K562 (cell line): ENCODE measurements around the gene PHF14. TPM values are rescaled to one million over a fixed set of nuclear protein-coding genes. Genes with fewer than 3 reads are reported as not detected.

ENCODE experiments used
- ATAC-seq: fragments of 200-7000 bp; cut with Tn5 transposase; 3 replicates; pipeline ENCODE4 v1.9.1; 2020; ENCODE audit warnings: moderate library complexity
- BruUV-seq: library from RNA; stranded (reverse); fragments of 400-500 nt; replicated peaks from 2 replicates; lab custom pipeline; 2021; lab: Mats Ljungman, UMichigan
- CTCF ChIA-PET: fragments of 300-600 bp; formaldehyde crosslinking; extraction: SDS; loops from one replicate; lab custom pipeline; 2021; ENCODE audit warnings: low intra/inter-chr PET ratio; lab: Yijun Ruan, JAX
- POLR2A ChIA-PET: fragments of 300-600, 350-650 bp; sonication (Branson Sonifier 250); formaldehyde crosslinking; extraction: SDS; loops from one replicate; lab custom pipeline; 2021; ENCODE audit warnings: antibody characterized with exemption, inconsistent platforms; lab: Yijun Ruan, JAX
- DNase-seq, 4 experiments: peaks; one replicate each; pipeline versions ENCODE4 v3.0.0 to v3.0.0-alpha.2; 2011 to 2018; ENCODE audit warnings: low spot score in 3 of 4, mixed read lengths in 3 of 4; ENCODE audit errors: extremely low read depth in 1 of 4
- FAIRE-seq: peaks from 2 replicates; lab custom pipeline; 2011; peaks lifted over from hg19 to GRCh38; lab: Jason Lieb, UNC
- H2AFZ ChIP-seq: 2 replicates; pipeline ENCODE4 v1.6.0; 2011; ENCODE audit warnings: low read depth, low read length, control low read depth, inconsistent platforms
- H3K27ac ChIP-seq: fragments of 200-600 bp; 3 replicates; pipeline ENCODE4 v1.8.0; 2011; ENCODE audit warnings: low read depth, mild to moderate bottlenecking, control low read depth, inconsistent platforms, low read length, moderate library complexity, mixed read lengths; ENCODE audit errors: extremely low read depth
- H3K27me3 ChIP-seq, 2 experiments: fragments of 300-600 bp in 1 of 2; 2 replicates in 1 of 2; 3 replicates in 1 of 2; pipeline versions ENCODE4 v1.6.0 to v1.8.0; 2011; ENCODE audit warnings: inconsistent platforms in 2 of 2, low read length in 2 of 2, mild to moderate bottlenecking in 1 of 2, mixed read lengths in 1 of 2, moderate library complexity in 1 of 2; ENCODE audit not compliant: control insufficient read depth in 2 of 2, insufficient read depth in 2 of 2
- H3K36me3 ChIP-seq: fragments of 300-600 bp; 3 replicates; pipeline ENCODE4 v1.8.0; 2011; ENCODE audit warnings: mild to moderate bottlenecking, low read length, inconsistent platforms; ENCODE audit not compliant: control insufficient read depth, insufficient read depth
- H3K4me1 ChIP-seq, 2 experiments: fragments of 200-600 bp in 1 of 2; replicated peaks in 1 of 2; 2 replicates in 1 of 2; 3 replicates in 1 of 2; pipeline versions ENCODE4 v1.5.1 to v1.8.0; 2011; ENCODE audit warnings: inconsistent platforms in 2 of 2, low read length in 2 of 2, mild to moderate bottlenecking in 1 of 2, mixed read lengths in 1 of 2, moderate library complexity in 1 of 2; ENCODE audit not compliant: control insufficient read depth in 2 of 2, insufficient read depth in 2 of 2
- H3K4me2 ChIP-seq: 2 replicates; pipeline ENCODE4 v1.6.1; 2011; ENCODE audit warnings: low read length, control low read depth, inconsistent platforms, mixed read lengths; ENCODE audit not compliant: insufficient read depth
- H3K4me3 ChIP-seq: fragments of 200-600 bp; sonication (generic), shearing (Covaris generic); 2 replicates; pipeline ENCODE4 v1.5.1; 2016; ENCODE audit warnings: control low read depth, inconsistent platforms
- H3K79me2 ChIP-seq: fragments of 200-600 bp; 3 replicates; pipeline ENCODE4 v1.8.0; 2011; ENCODE audit warnings: low read length, inconsistent platforms; ENCODE audit not compliant: control insufficient read depth, insufficient read depth
- H3K9ac ChIP-seq, 2 experiments: 2 replicates each; pipeline versions ENCODE4 v1.6.0 to v1.6.1; 2011; ENCODE audit warnings: low read depth in 2 of 2, low read length in 2 of 2, control low read depth in 1 of 2, inconsistent platforms in 1 of 2, mild to moderate bottlenecking in 1 of 2, mixed read lengths in 1 of 2; ENCODE audit not compliant: insufficient read depth in 1 of 2
- H3K9me1 ChIP-seq: one replicate; pipeline ENCODE4 v1.6.0; 2011; ENCODE audit warnings: inconsistent platforms, mild to moderate bottlenecking, low read length, moderate library complexity; ENCODE audit not compliant: control insufficient read depth, insufficient read depth
- H3K9me3 ChIP-seq: replicated peaks from 2 replicates; pipeline ENCODE4 v1.5.1; 2011; ENCODE audit warnings: low read depth, low read length, inconsistent platforms; ENCODE audit not compliant: control insufficient read depth, insufficient read depth
- H4K20me1 ChIP-seq: replicated peaks from 2 replicates; pipeline ENCODE4 v1.6.1; 2011; ENCODE audit warnings: low read length, inconsistent platforms, mixed read lengths; ENCODE audit not compliant: control insufficient read depth, insufficient read depth
- ATF1 ChIP-seq, 2 experiments: fragments of 450-650 bp in 1 of 2; IDR thresholded peaks; 2 replicates each; pipeline ENCODE4 v1.6.1; 2016; ENCODE audit warnings: missing compliant biosample characterization in 1 of 2, missing genetic modification characterization in 1 of 2
- CEBPG ChIP-seq, 3 experiments: fragments of 200-800 bp in 1 of 3; sonication (Bioruptor generic) in 1 of 3; sonication (generic) in 1 of 3; formaldehyde crosslinking in 1 of 3; IDR thresholded peaks in 2 of 3; conservative IDR thresholded peaks in 1 of 3; 2 replicates each; pipeline versions ENCODE4 v1.6.1 to v1.8.0; 2016 to 2022; ENCODE audit warnings: missing compliant biosample characterization in 2 of 3, missing genetic modification characterization in 2 of 3, mild to moderate bottlenecking in 1 of 3, missing genetic modification reagents in 1 of 3
- ELF2 ChIP-seq: fragments of 250-450 bp; sonication (Bioruptor Pico); IDR thresholded peaks from 2 replicates; pipeline ENCODE4 v1.5.0; 2021; ENCODE audit warnings: mild to moderate bottlenecking
- FOXK2 ChIP-seq, 2 experiments: fragments of 450-650 bp; IDR thresholded peaks in 1 of 2; conservative IDR thresholded peaks in 1 of 2; 2 replicates each; pipeline ENCODE4 v1.6.1; 2016; ENCODE audit warnings: low read depth in 2 of 2, mild to moderate bottlenecking in 1 of 2
- GATA2 ChIP-seq: sonication (generic); formaldehyde crosslinking; IDR thresholded peaks from 2 replicates; pipeline ENCODE4 v1.4.0; 2020; ENCODE audit warnings: mild to moderate bottlenecking, missing genetic modification reagents
- GTF2E2 ChIP-seq: fragments of 200-800 bp; sonication (Bioruptor generic); IDR thresholded peaks from 2 replicates; pipeline ENCODE4 v1.6.1; 2016; ENCODE audit warnings: missing genetic modification characterization, missing compliant biosample characterization
- HDAC3 ChIP-seq: fragments of 450-650 bp; IDR thresholded peaks from 2 replicates; pipeline ENCODE4 v1.6.1; 2018; ENCODE audit warnings: borderline replicate concordance, mild to moderate bottlenecking, moderate library complexity; ENCODE audit not compliant: partially characterized antibody
- HMG20A ChIP-seq: fragments of 450-650 bp; formaldehyde crosslinking; conservative IDR thresholded peaks from 2 replicates; pipeline ENCODE4 v1.4.0; 2020; ENCODE audit warnings: mild to moderate bottlenecking, mixed read lengths
- HOXB6 ChIP-seq: fragments of 250-450 bp; sonication (Bioruptor Pico); IDR thresholded peaks from 2 replicates; pipeline ENCODE4 v1.5.1; 2022; ENCODE audit warnings: mild to moderate bottlenecking, borderline replicate concordance
- IRF2 ChIP-seq: sonication (generic); formaldehyde crosslinking; IDR thresholded peaks from 2 replicates; pipeline ENCODE4 v1.8.1; 2022; ENCODE audit warnings: mild to moderate bottlenecking, missing genetic modification reagents
- MCM7 ChIP-seq, 2 experiments: fragments of 450-650 bp; IDR thresholded peaks; 2 replicates each; pipeline ENCODE4 v1.6.1; 2016 to 2018
- MED1 ChIP-seq: sonication (generic); formaldehyde crosslinking; IDR thresholded peaks from 2 replicates; pipeline ENCODE4 v1.8.1; 2023; ENCODE audit warnings: missing genetic modification reagents, borderline replicate concordance
- NCOA1 ChIP-seq: fragments of 450-650 bp; IDR thresholded peaks from 2 replicates; pipeline ENCODE4 v1.6.1; 2016; ENCODE audit warnings: low read depth
- SIN3A ChIP-seq, 2 experiments: fragments of 150-350 bp in 1 of 2; IDR thresholded peaks; 2 replicates each; pipeline ENCODE4 v1.6.1; 2011 to 2016; ENCODE audit warnings: borderline replicate concordance in 2 of 2, low read depth in 2 of 2, low read length in 2 of 2, mild to moderate bottlenecking in 2 of 2, moderate library complexity in 2 of 2; ENCODE audit not compliant: control insufficient read depth in 1 of 2
- YBX1 ChIP-seq: fragments of 450-650 bp; IDR thresholded peaks from 2 replicates; pipeline ENCODE4 v1.7.1; 2016; ENCODE audit warnings: mild to moderate bottlenecking
- ZNF217 ChIP-seq: sonication (generic); formaldehyde crosslinking; IDR thresholded peaks from 2 replicates; pipeline ENCODE4 v1.8.0; 2022; ENCODE audit warnings: mild to moderate bottlenecking, missing genetic modification reagents
- ZNF232 ChIP-seq: sonication (generic); formaldehyde crosslinking; IDR thresholded peaks from 2 replicates; pipeline ENCODE4 v1.8.0; 2022; ENCODE audit warnings: mild to moderate bottlenecking, missing genetic modification reagents
- in situ Hi-C: fragments of 300-500 bp; cut with MboI; formaldehyde crosslinking; loops from 4 replicates; pipeline ENCODE4 v1.15.0; 2018; ENCODE audit warnings: inconsistent platforms, mixed read lengths
- intact Hi-C: fragments of 100-400 bp; cut with micrococcal nuclease; formaldehyde crosslinking; loops from 2 replicates; pipeline ENCODE4 v1.14.2; 2022
- polyA plus RNA-seq, 8 experiments: library from polyadenylated mRNA; depleted of rRNA in 4 of 8; stranded (reverse) in 5 of 8; unstranded in 3 of 8; fragments of >200 nt; fragmentation: Nextera tagmentation in 2 of 8; fragmentation: Illumina TruSeq in 1 of 8; extraction: Ambion mirVana in 2 of 8; extraction: Trizol in 1 of 8; gene quantifications; 2 replicates each; pipeline versions ENCODE4 v1.2.1 to v1.2.3, GENCODE V29; 2011 to 2014; ENCODE audit warnings: inconsistent platforms in 1 of 8, missing spikeins in 1 of 8
- total RNA-seq, 7 experiments: library from RNA; depleted of rRNA in 6 of 7; stranded (reverse); fragments of >200 nt in 6 of 7; fragmentation: Illumina TruSeq in 2 of 7; extraction: Trizol in 2 of 7; gene quantifications; 2 replicates each; pipeline versions ENCODE4 v1.2.1 to v1.2.3, GENCODE V29; 2011 to 2021; ENCODE audit warnings: low replicate concordance in 1 of 7
- TF ChIP-seq, protein P1 (sequence below), 2 experiments: fragments of 450-650 bp; IDR thresholded peaks; 2 replicates each; pipeline ENCODE4 v1.6.1; 2016
- TF ChIP-seq, protein P2 (sequence below), 3 experiments: fragments of 200-800 bp in 1 of 3; fragments of 250-450 bp in 1 of 3; fragments of 450-650 bp in 1 of 3; sonication (Bioruptor Pico) in 1 of 3; sonication (Bioruptor generic) in 1 of 3; formaldehyde crosslinking in 1 of 3; IDR thresholded peaks; 2 replicates each; pipeline versions ENCODE4 v1.6.1 to v1.8.0; 2016 to 2022; ENCODE audit warnings: mild to moderate bottlenecking in 2 of 3, missing genetic modification characterization in 2 of 3, missing compliant biosample characterization in 1 of 3, moderate library complexity in 1 of 3

Gene PHF14
- total and polyA plus RNA-seq, 9 of the 15 experiments (the other 6 are each of a cell fraction or from before 2014, with no cell fraction given) = 27.5 to 67.6 (median 41.4) TPM

DNA sequence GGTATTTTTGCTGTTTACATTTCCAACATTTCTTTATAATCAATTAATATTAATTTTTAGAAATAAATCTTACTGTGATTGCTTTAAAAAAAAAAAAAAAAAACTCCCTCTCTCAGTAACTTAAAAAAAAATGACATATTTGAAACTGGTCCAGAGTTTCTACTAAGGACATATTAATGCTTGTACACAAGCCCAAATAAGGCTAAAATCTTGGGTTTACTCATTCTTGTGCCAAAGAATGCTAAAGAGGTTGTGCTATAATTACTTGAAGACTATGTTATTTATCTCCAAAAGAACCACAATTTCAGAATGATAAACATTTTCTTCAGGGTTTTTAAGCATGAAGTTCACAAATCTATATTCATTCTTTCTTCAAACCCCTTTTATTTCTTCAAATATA, 39.4 kb upstream of the PHF14 start:
- H3K9ac ChIP-seq = no peak overlapping the region
- H4K20me1 ChIP-seq = 0 out of 2 replicates have a peak, but pooled peaks cover 2% of the 10 kb centered on the region
- ChIA-PET POLR2A (no interaction called here), CTCF (no interaction called here)
- H3K79me2 ChIP-seq = peaks cover 43% of the 10 kb centered on the region
- in situ Hi-C loops (no loop called here), intact Hi-C loops (loop anchor here (10.0 kb wide), 1 partner anchor 281 kb away; no protein-coding TSS in a partner anchor)
- H3K9me3 ChIP-seq = no peaks in the 10 kb centered on the region
- H3K4me3 ChIP-seq = no peak overlapping the region
- BruUV-seq = no TSS peak
- FAIRE-seq (no peak), DNase-seq (no peak), ATAC-seq (no peak)
- H3K27me3 ChIP-seq = no peaks in the 10 kb centered on the region
- H3K36me3 ChIP-seq = peaks cover 71% of the 10 kb centered on the region
- H3K4me1 ChIP-seq = peaks cover 0 to 2% of the 10 kb centered on the region in 2 experiments; a peak in 1 of 5 replicates
- no peak overlapping the region for H3K4me2 ChIP-seq
- H2AFZ ChIP-seq = no peak overlapping the region
- H3K27ac ChIP-seq = no peak overlapping the region
- H3K9me1 ChIP-seq = no peaks in the 10 kb centered on the region
- no peak for TF ChIP-seq FOXK2 (conservative IDR thresholded peaks at IDR 0.05 in 1 of 2, IDR thresholded peaks at IDR 0.05 in 1 of 2; ENCODE audit: low read depth in 2 of 2)
- TF ChIP-seq HOXB6 (CRISPR knock-in tag) = no peak
- TF ChIP-seq YBX1 = no peak
- TF ChIP-seq, protein P1, sequence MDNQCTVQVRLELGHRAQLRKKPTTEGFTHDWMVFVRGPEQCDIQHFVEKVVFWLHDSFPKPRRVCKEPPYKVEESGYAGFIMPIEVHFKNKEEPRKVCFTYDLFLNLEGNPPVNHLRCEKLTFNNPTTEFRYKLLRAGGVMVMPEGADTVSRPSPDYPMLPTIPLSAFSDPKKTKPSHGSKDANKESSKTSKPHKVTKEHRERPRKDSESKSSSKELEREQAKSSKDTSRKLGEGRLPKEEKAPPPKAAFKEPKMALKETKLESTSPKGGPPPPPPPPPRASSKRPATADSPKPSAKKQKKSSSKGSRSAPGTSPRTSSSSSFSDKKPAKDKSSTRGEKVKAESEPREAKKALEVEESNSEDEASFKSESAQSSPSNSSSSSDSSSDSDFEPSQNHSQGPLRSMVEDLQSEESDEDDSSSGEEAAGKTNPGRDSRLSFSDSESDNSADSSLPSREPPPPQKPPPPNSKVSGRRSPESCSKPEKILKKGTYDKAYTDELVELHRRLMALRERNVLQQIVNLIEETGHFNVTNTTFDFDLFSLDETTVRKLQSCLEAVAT (IDR thresholded peaks at IDR 0.05) = no peak
- TF ChIP-seq MCM7 (IDR thresholded peaks at IDR 0.05) = no peak
- no peak for TF ChIP-seq ZNF232 (CRISPR knock-in tag)
- no peak for TF ChIP-seq GTF2E2 (tag)
- no peak for TF ChIP-seq GATA2
- no peak for TF ChIP-seq IRF2 (CRISPR knock-in tag)
- TF ChIP-seq MED1 = no peak
- TF ChIP-seq ELF2 = no peak
- TF ChIP-seq HMG20A (CRISPR knock-in tag) = no peak
- TF ChIP-seq, protein P2, sequence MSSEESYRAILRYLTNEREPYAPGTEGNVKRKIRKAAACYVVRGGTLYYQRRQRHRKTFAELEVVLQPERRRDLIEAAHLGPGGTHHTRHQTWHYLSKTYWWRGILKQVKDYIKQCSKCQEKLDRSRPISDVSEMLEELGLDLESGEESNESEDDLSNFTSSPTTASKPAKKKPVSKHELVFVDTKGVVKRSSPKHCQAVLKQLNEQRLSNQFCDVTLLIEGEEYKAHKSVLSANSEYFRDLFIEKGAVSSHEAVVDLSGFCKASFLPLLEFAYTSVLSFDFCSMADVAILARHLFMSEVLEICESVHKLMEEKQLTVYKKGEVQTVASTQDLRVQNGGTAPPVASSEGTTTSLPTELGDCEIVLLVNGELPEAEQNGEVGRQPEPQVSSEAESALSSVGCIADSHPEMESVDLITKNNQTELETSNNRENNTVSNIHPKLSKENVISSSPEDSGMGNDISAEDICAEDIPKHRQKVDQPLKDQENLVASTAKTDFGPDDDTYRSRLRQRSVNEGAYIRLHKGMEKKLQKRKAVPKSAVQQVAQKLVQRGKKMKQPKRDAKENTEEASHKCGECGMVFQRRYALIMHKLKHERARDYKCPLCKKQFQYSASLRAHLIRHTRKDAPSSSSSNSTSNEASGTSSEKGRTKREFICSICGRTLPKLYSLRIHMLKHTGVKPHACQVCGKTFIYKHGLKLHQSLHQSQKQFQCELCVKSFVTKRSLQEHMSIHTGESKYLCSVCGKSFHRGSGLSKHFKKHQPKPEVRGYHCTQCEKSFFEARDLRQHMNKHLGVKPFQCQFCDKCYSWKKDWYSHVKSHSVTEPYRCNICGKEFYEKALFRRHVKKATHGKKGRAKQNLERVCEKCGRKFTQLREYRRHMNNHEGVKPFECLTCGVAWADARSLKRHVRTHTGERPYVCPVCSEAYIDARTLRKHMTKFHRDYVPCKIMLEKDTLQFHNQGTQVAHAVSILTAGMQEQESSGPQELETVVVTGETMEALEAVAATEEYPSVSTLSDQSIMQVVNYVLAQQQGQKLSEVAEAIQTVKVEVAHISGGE (CRISPR knock-in tag; IDR thresholded peaks at IDR 0.05) = no peak
- no peak for TF ChIP-seq ZNF217 (CRISPR knock-in tag)
- no peak for TF ChIP-seq NCOA1
- TF ChIP-seq CEBPG (CRISPR knock-in tag; IDR thresholded peaks at IDR 0.05) = no peak
- TF ChIP-seq CEBPG (tag; conservative IDR thresholded peaks at IDR 0.05 in 1 of 2, IDR thresholded peaks at IDR 0.05 in 1 of 2) = no peak
- no peak for TF ChIP-seq HDAC3
- TF ChIP-seq ATF1 (CRISPR knock-in tag; IDR thresholded peaks at IDR 0.05) = no peak
- TF ChIP-seq ATF1 (tag; IDR thresholded peaks at IDR 0.05) = no peak
- TF ChIP-seq SIN3A (IDR thresholded peaks at IDR 0.05; ENCODE audit: borderline replicate concordance in 2 of 2, control insufficient read depth in 1 of 2, low read depth in 2 of 2, low read length in 2 of 2) = no peak
